DOHH2 (cell line): ENCODE data around the gene SH2D1A.

Experiments
- EZH2phosphoT487 ChIP-seq: fragments of 200-600 bp; sonication (generic); IDR thresholded peaks from 2 replicates; pipeline ENCODE4 v1.6.1; 2017; ENCODE audit warnings: borderline replicate concordance, mild to moderate bottlenecking, antibody characterized with exemption, low read length, moderate library complexity, mixed read lengths
- TF ChIP-seq, protein P1 (sequence below): fragments of 200-600 bp; sonication (generic); IDR thresholded peaks from one replicate; pipeline ENCODE4 v1.5.1; 2014; ENCODE audit warnings: antibody characterized with exemption, mild to moderate bottlenecking, low read depth, low read length; ENCODE audit not compliant: poor library complexity, severe bottlenecking

DNA sequence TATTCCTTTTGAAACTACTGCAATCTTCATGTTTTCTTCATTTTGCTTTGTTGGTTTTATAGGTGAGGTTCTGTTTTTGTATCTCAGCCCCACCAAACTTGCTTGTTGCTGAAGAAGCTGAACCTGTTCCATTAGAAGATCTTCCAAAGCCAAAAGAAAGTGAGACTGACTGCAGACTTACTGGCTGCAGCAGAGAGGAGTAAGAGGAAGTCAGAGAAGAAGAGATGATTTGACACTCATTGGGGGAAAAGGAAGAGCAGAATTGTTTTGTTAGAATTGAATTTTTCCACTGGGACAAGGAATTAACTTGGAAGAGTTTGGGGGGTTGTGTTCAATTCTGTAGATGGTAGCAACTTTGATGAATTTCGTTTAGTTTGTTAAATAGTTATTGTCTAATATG lies 10.8 kb upstream of the SH2D1A start:
- TF ChIP-seq, protein P1, sequence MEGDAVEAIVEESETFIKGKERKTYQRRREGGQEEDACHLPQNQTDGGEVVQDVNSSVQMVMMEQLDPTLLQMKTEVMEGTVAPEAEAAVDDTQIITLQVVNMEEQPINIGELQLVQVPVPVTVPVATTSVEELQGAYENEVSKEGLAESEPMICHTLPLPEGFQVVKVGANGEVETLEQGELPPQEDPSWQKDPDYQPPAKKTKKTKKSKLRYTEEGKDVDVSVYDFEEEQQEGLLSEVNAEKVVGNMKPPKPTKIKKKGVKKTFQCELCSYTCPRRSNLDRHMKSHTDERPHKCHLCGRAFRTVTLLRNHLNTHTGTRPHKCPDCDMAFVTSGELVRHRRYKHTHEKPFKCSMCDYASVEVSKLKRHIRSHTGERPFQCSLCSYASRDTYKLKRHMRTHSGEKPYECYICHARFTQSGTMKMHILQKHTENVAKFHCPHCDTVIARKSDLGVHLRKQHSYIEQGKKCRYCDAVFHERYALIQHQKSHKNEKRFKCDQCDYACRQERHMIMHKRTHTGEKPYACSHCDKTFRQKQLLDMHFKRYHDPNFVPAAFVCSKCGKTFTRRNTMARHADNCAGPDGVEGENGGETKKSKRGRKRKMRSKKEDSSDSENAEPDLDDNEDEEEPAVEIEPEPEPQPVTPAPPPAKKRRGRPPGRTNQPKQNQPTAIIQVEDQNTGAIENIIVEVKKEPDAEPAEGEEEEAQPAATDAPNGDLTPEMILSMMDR = no peak
- no peak for TF ChIP-seq EZH2phosphoT487
